Erythroblast (primary cell): ENCODE data around the gene CFAP100.

Experiments
- GATA1 ChIP-seq: IDR thresholded peaks from 2 replicates; pipeline ENCODE4 v1.6.1; 2011; ENCODE audit warnings: low read depth, mild to moderate bottlenecking, control low read depth, low read length, moderate library complexity
- POLR2A ChIP-seq: IDR thresholded peaks from 2 replicates; pipeline ENCODE4 v1.6.1; 2011; ENCODE audit warnings: mild to moderate bottlenecking, low read length

DNA sequence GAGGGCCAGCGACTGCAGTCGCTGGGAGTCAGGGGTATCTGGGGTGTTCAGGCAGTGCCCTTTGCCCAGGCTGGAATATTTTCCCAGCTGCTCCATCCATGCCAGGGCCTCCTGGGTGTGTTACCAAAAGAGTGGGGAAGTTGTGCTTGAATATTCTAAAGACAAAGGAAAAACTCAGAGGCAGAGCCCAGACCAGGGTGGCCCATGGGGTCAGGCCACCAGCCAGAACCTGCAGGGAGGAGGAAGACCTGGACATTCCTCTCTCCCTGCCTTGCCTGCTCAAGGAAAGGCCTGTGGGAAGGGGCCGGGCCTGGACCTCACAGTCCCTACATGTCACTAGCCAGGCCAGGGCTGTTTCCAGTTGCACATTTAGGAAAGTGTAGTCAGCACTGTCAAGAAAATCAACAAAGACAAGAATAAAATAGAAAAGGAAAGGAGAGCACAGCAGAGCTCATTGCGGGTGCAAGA, 21.5 kb upstream of the CFAP100 start:
- TF ChIP-seq POLR2A (no peak), GATA1 (no peak)
